Measurements from ENCODE around the gene RFX7. TPM values are rescaled to one million over a fixed set of nuclear protein-coding genes. Genes with fewer than 3 reads are reported as not detected.

The RFX7 gene
- total RNA-seq, 2 experiments from 2014 or later = 22.5 to 23.6 TPM

GRCh38 chr15:56247266-56247665, 3.6 kb upstream of the RFX7 start:
- CTCF ChIA-PET = no interaction called here
- Mint-ChIP-seq H3K4me1 (ENCODE audit: low read depth) (peaks cover 29% of the 10 kb centered on the region), H3K27me3 (no peaks in the 10 kb centered on the region), H3K27ac (no peak overlapping the region), H3K9me3 (no peaks in the 10 kb centered on the region), H3K4me3 (no peak overlapping the region), H3K36me3 (ENCODE audit: low read depth) (peaks cover 4% of the 10 kb centered on the region)
- POLR2A ChIA-PET = no interaction called here
- peaks cover 0 to under 1% of the 10 kb centered on the region in 2 experiments for H3K27me3 ChIP-seq (ENCODE audit: control insufficient read depth in 1 of 2, insufficient read depth in 2 of 2, low read length in 2 of 2)
- peaks cover 21% of the 10 kb centered on the region for H3K4me1 ChIP-seq (ENCODE audit: insufficient read depth, low read length)
- H3K27ac ChIP-seq (ENCODE audit: low read depth in 1 of 2, low read length in 2 of 2) = no peak overlapping the region
- DNase-seq = no peak
- H3K9me3 ChIP-seq (ENCODE audit: control insufficient read depth in 1 of 2, insufficient read depth in 1 of 2, low read length in 2 of 2) = no peaks in the 10 kb centered on the region
- no peaks in the 10 kb centered on the region for H3K36me3 ChIP-seq (ENCODE audit: insufficient read depth, low read length)
- intact Hi-C loops (cut with DNase I, micrococcal nuclease) = loop anchor here (5.0 to 10.0 kb wide), 6 partner anchors 192 to 1458 kb away; partner anchors contain the start of genes DNAAF4 (in 1 of the 2) and POLR2M (in 1 of the 2)
- no peak for TF ChIP-seq CTCF (IDR thresholded peaks at IDR 0.05)
- ATAC-seq (ENCODE audit: poor library complexity) = no peak
- H3K4me3 ChIP-seq (ENCODE audit: low read length) = no peak overlapping the region

- Histone ChIP-seq H3K4me1 (ENCODE audit: insufficient read depth, low read length) (peaks cover 21% of the 10 kb centered on the region), H3K36me3 (ENCODE audit: insufficient read depth, low read length) (no peaks in the 10 kb centered on the region), H3K4me3 (ENCODE audit: low read length) (peak overlapping the region; percentile 73), H3K27me3 (ENCODE audit: control insufficient read depth in 1 of 2, insufficient read depth in 2 of 2, low read length in 2 of 2) (no peaks in the 10 kb centered on the region), H3K9me3 (ENCODE audit: control insufficient read depth in 1 of 2, insufficient read depth in 1 of 2, low read length in 2 of 2) (no peaks in the 10 kb centered on the region), H3K27ac (ENCODE audit: low read depth in 1 of 2, low read length in 2 of 2) (peak overlapping the region; percentile 8 to 46)
- peak overlapping the region; percentile 90 for H3K27ac Mint-ChIP-seq
- peak; percentile 100 for TF ChIP-seq CTCF (IDR thresholded peaks at IDR 0.05)
- ATAC-seq (ENCODE audit: poor library complexity) = peak; percentile 75
- ChIA-PET CTCF (interaction anchor here (0.9 to 1.6 kb wide), 6 partner anchors 13 to 71 kb away, joined by 3 to 5 read pairs (median 3); no protein-coding TSS in a partner anchor), POLR2A (interaction anchor here (0.6 to 1.7 kb wide), 4 partner anchors 16 to 1049 kb away, joined by 3 to 5 read pairs (median 4); partner anchors contain the start of gene RSL24D1)
- H3K4me3 Mint-ChIP-seq = peak overlapping the region; percentile 98
- H3K9me3 Mint-ChIP-seq = no peaks in the 10 kb centered on the region
- peaks cover 37% of the 10 kb centered on the region for H3K4me1 Mint-ChIP-seq (ENCODE audit: low read depth)
- H3K27me3 Mint-ChIP-seq = no peaks in the 10 kb centered on the region
- intact Hi-C loops (cut with DNase I, micrococcal nuclease) = loop anchor here (2.0 to 10.0 kb wide), 7 partner anchors 191 to 1459 kb away; partner anchors contain the start of genes DNAAF4 (in 1 of the 2) and POLR2M (in 1 of the 2)
- H3K36me3 Mint-ChIP-seq (ENCODE audit: low read depth) = peaks cover 4% of the 10 kb centered on the region
- peak; percentile 77 to 92 (median 83) for DNase-seq
These were observed 2.5 kb upstream of the RFX7 start for GRCh38 chr15:56245871-56246814.

- CTCF ChIA-PET = interaction anchor here (1.0 to 1.6 kb wide), 4 partner anchors 12 to 29 kb away, joined by 3 to 5 read pairs (median 3); no protein-coding TSS in a partner anchor
- no peak for TF ChIP-seq CTCF (IDR thresholded peaks at IDR 0.05)
- Mint-ChIP-seq H3K4me3 (peak overlapping the region; percentile 98), H3K9me3 (no peaks in the 10 kb centered on the region), H3K27me3 (no peaks in the 10 kb centered on the region), H3K27ac (peak overlapping the region; percentile 90), H3K4me1 (ENCODE audit: low read depth) (peaks cover 42% of the 10 kb centered on the region), H3K36me3 (ENCODE audit: low read depth) (peaks cover 5% of the 10 kb centered on the region)
- no peak for ATAC-seq (ENCODE audit: poor library complexity)
- Histone ChIP-seq H3K36me3 (ENCODE audit: insufficient read depth, low read length) (no peaks in the 10 kb centered on the region), H3K27me3 (ENCODE audit: control insufficient read depth in 1 of 2, insufficient read depth in 2 of 2, low read length in 2 of 2) (no peaks in the 10 kb centered on the region), H3K9me3 (ENCODE audit: control insufficient read depth in 1 of 2, insufficient read depth in 1 of 2, low read length in 2 of 2) (no peaks in the 10 kb centered on the region), H3K27ac (ENCODE audit: low read depth in 1 of 2, low read length in 2 of 2) (peak overlapping the region; percentile 36 to 63), H3K4me1 (ENCODE audit: insufficient read depth, low read length) (peaks cover 21% of the 10 kb centered on the region), H3K4me3 (ENCODE audit: low read length) (peak overlapping the region; percentile 73)
- POLR2A ChIA-PET = interaction anchor here (0.6 to 1.7 kb wide), 7 partner anchors 16 to 1462 kb away, joined by 3 to 6 read pairs (median 4); partner anchors contain the start of genes POLR2M, RSL24D1 and ZNF280D
- intact Hi-C loops (cut with DNase I, micrococcal nuclease) = loop anchor here (2.0 to 10.0 kb wide), 12 partner anchors 38 to 1460 kb away; partner anchors contain the start of genes DNAAF4 (in 1 of the 2), NEDD4 (in 1 of the 2), POLR2M (in 1 of the 2) and RSL24D1 (in 1 of the 2)
- peak; percentile 2 to 49 (median 18) for DNase-seq
These were observed 1.3 kb upstream of the RFX7 start for GRCh38 chr15:56244811-56245576.
